ENCODE measurements around the gene HSPA12A. TPM values are rescaled to one million over a fixed set of nuclear protein-coding genes. Genes with fewer than 3 reads are reported as not detected.

HSPA12A gene
- total and polyA plus RNA-seq, 9 of the 15 experiments (the other 6 are each of a cell fraction or from before 2014, with no cell fraction given), result 0.01 to 0.18 (median 0.04) TPM; not detected in 4

DNA sequence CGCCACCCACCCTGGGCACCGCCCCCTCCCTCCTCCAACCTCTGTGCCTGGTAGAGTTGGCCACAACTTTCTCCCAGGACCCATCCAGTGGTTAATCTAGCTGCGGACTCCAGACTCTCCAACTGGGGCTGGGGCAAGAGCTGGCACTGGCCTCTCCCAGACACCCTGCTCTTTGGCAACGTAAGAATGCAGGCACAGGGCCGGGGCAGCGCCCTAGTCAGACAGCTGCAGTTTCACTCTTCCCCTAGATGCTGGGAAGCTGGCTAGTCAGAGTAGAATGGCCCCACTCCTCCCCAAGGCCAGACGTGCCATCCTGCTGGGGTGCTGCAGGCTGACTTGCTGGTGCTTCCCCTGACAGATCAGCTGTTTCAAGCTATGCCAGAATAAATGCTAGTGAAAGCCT, 22.1 kb downstream of the HSPA12A start (continued):
- TF ChIP-seq DACH1 (IDR thresholded peaks at IDR 0.05; ENCODE audit: partially characterized antibody), result no peak
- TF ChIP-seq, protein P1, sequence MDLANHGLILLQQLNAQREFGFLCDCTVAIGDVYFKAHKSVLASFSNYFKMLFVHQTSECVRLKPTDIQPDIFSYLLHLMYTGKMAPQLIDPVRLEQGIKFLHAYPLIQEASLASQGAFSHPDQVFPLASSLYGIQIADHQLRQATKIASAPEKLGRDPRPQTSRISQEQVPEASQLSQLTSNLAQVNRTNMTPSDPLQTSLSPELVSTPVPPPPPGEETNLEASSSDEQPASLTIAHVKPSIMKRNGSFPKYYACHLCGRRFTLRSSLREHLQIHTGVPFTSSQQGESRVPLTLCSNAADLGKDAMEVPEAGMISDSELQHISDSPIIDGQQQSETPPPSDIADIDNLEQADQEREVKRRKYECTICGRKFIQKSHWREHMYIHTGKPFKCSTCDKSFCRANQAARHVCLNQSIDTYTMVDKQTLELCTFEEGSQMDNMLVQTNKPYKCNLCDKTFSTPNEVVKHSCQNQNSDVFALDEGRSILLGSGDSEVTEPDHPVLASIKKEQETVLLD (IDR thresholded peaks at IDR 0.05), result no peak

DNA sequence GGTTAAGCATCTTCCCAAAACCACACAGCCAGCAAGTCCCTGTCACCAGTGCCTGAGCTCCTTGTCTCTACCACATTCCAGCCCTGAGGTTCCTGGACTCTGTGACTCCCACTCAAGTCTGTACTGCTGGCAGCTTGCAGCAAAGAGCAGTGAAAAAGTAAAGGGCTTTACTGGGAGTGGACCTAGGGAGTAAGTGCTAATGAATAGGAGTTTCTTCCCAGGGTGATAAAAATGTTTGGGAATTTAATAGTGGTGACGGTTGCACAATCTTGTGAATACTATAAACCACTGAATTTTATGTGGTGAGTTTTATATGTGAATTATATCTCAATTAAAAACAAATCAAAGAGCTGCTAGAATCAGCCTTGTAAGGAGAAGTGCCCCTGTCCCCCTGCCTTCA, 22.6 kb downstream of the HSPA12A start:
- Histone ChIP-seq H3K9me1 (ENCODE audit: control insufficient read depth, insufficient read depth, low read length) (no peaks in the 10 kb centered on the region), H2AFZ (ENCODE audit: low read depth, low read length) (no peak overlapping the region), H3K79me2 (ENCODE audit: control insufficient read depth, insufficient read depth, low read length) (no peaks in the 10 kb centered on the region), H4K20me1 (replicated peaks; ENCODE audit: control insufficient read depth, insufficient read depth, low read length) (no peaks in the 10 kb centered on the region), H3K4me1 (replicated peaks in 1 of 2; ENCODE audit: control insufficient read depth in 2 of 2, insufficient read depth in 2 of 2, low read length in 2 of 2) (no peaks in the 10 kb centered on the region), H3K27ac (ENCODE audit: extremely low read depth, low read depth, low read length) (no peak overlapping the region), H3K36me3 (ENCODE audit: control insufficient read depth, insufficient read depth, low read length) (no peaks in the 10 kb centered on the region), H3K27me3 (ENCODE audit: control insufficient read depth in 2 of 2, insufficient read depth in 2 of 2, low read length in 2 of 2) (peaks cover 0 to 39% of the 10 kb centered on the region in 2 experiments; a peak in 3 of 5 replicates), H3K9ac (ENCODE audit: insufficient read depth in 1 of 2, low read depth in 2 of 2, low read length in 2 of 2) (no peak overlapping the region), H3K4me3 (no peak overlapping the region), H3K9me3 (replicated peaks; ENCODE audit: control insufficient read depth, insufficient read depth, low read depth, low read length) (no peaks in the 10 kb centered on the region), H3K4me2 (ENCODE audit: insufficient read depth, low read length) (no peak overlapping the region)
- CTCF ChIA-PET (ENCODE audit: low intra/inter-chr PET ratio), result no interaction called here
- intact Hi-C loops (cut with micrococcal nuclease), result no loop called here
- ATAC-seq (no peak), DNase-seq (ENCODE audit: extremely low read depth in 1 of 4, low spot score in 3 of 4) (no peak), FAIRE-seq (no peak)
- BruUV-seq (replicated peaks), result no TSS peak
- POLR2A ChIA-PET, result no interaction called here
- in situ Hi-C loops (cut with MboI), result no loop called here
- whole genome bisulfite sequencing (ENCODE audit: insufficient coverage, low coverage, missing lambda C conversion rate), result 0% methylated on average over 1 of the region's 1 CpG
- TF ChIP-seq ZNF212 (CRISPR knock-in tag; IDR thresholded peaks at IDR 0.05) (no peak), RNF2 (IDR thresholded peaks at IDR 0.05) (no peak), ZNF134 (CRISPR knock-in tag; conservative IDR thresholded peaks at IDR 0.05) (no peak), ILK (tag; IDR thresholded peaks at IDR 0.05; ENCODE audit: borderline replicate concordance, low read depth) (no peak), SMC3 (conservative IDR thresholded peaks at IDR 0.05; ENCODE audit: insufficient read depth, low read depth, low read length) (no peak)
- TF ChIP-seq, protein P2, sequence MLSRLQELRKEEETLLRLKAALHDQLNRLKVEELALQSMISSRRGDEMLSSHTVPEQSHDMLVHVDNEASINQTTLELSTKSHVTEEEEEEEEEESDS (CRISPR knock-in tag; IDR thresholded peaks at IDR 0.05), result no peak
- TF ChIP-seq, protein P3, sequence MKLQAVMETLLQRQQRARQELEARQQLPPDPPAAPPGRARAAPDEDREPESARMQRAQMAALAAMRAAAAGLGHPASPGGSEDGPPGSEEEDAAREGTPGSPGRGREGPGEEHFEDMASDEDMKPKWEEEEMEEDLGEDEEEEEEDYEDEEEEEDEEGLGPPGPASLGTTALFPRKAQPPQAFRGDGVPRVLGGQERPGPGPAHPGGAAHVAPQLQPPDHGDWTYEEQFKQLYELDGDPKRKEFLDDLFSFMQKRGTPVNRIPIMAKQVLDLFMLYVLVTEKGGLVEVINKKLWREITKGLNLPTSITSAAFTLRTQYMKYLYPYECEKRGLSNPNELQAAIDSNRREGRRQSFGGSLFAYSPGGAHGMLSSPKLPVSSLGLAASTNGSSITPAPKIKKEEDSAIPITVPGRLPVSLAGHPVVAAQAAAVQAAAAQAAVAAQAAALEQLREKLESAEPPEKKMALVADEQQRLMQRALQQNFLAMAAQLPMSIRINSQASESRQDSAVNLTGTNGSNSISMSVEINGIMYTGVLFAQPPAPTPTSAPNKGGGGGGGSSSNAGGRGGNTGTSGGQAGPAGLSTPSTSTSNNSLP (IDR thresholded peaks at IDR 0.05; ENCODE audit: borderline replicate concordance, low read depth, low read length), result no peak
- TF ChIP-seq, protein P4, sequence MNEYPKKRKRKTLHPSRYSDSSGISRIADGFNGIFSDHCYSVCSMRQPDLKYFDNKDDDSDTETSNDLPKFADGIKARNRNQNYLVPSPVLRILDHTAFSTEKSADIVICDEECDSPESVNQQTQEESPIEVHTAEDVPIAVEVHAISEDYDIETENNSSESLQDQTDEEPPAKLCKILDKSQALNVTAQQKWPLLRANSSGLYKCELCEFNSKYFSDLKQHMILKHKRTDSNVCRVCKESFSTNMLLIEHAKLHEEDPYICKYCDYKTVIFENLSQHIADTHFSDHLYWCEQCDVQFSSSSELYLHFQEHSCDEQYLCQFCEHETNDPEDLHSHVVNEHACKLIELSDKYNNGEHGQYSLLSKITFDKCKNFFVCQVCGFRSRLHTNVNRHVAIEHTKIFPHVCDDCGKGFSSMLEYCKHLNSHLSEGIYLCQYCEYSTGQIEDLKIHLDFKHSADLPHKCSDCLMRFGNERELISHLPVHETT (CRISPR knock-in tag; conservative IDR thresholded peaks at IDR 0.05 in 1 of 2, IDR thresholded peaks at IDR 0.05 in 1 of 2), result no peak

All from K562 (cell line).